GM19395 (cell line): ENCODE results near the gene MCHR1.

Source experiments
- ATAC-seq: cut with Tn5 transposase; IDR thresholded peaks from one replicate; pipeline ENCODE4 v1.9.1; 2021; ENCODE audit warnings: mild to moderate bottlenecking, moderate library complexity; ENCODE audit not compliant: unreplicated experiment

Gene MCHR1

GRCh38 chr22:40679249-40679963 lies at the start of gene MCHR1:
Gene MCHR1 (plus strand): TSS chr22:40679484. CDS start chr22:40679653, 169 bp downstream.
- ATAC-seq: no peak

GRCh38 chr22:40631925-40632324 lies 47.4 kb upstream of the MCHR1 start:
- no peak for ATAC-seq

GRCh38 chr22:40633036-40633435 lies 46.2 kb upstream of the MCHR1 start:
- ATAC-seq: no peak

GRCh38 chr22:40634119-40634903 lies 45.0 kb upstream of the MCHR1 start:
- ATAC-seq: no peak

GRCh38 chr22:40635043-40635939 lies 44.0 kb upstream of the MCHR1 start:
- ATAC-seq: no peak

GRCh38 chr22:40635940-40636379 lies 43.3 kb upstream of the MCHR1 start:
- ATAC-seq: peak; percentile 19

GRCh38 chr22:40636380-40637182 lies 42.7 kb upstream of the MCHR1 start, which contains the start of gene MRTFA:
Gene MRTFA (minus strand): TSS chr22:40636719.
- ATAC-seq: peak; percentile 93

GRCh38 chr22:40637183-40638150 lies 41.8 kb upstream of the MCHR1 start:
- ATAC-seq: peak; percentile 19

GRCh38 chr22:40638261-40638660 lies 41.0 kb upstream of the MCHR1 start:
- ATAC-seq: no peak

GRCh38 chr22:40641269-40641668 lies 38.0 kb upstream of the MCHR1 start:
- ATAC-seq: no peak

- ATAC-seq: no peak
These were observed 37.0 kb upstream of the MCHR1 start for GRCh38 chr22:40642316-40642715.

GRCh38 chr22:40645579-40646197 lies 33.6 kb upstream of the MCHR1 start:
- ATAC-seq: no peak

- ATAC-seq: no peak
These were observed 30.9 kb upstream of the MCHR1 start for GRCh38 chr22:40648386-40648785.

- no peak for ATAC-seq
These were observed 28.2 kb upstream of the MCHR1 start for GRCh38 chr22:40651057-40651456.

GRCh38 chr22:40651563-40652501 lies 27.5 kb upstream of the MCHR1 start:
- ATAC-seq: no peak

GRCh38 chr22:40653361-40653760 lies 25.9 kb upstream of the MCHR1 start:
- ATAC-seq: no peak

- ATAC-seq: no peak
These were observed 24.6 kb upstream of the MCHR1 start for GRCh38 chr22:40654522-40655167.
